PC-9 (cell line): ENCODE results near the gene BUD13. TPM values are rescaled to one million over a fixed set of nuclear protein-coding genes. Genes with fewer than 3 reads are reported as not detected.

Source experiments
- BruUV-seq: library from RNA; stranded (reverse); fragments of 400-500 nt; replicated peaks from 2 replicates; lab custom pipeline; 2021; lab: Mats Ljungman, UMichigan
- CTCF ChIA-PET: fragments of 300-600 bp; sonication (Branson Sonifier 250); formaldehyde crosslinking; loops from one replicate; lab custom pipeline; 2022; ENCODE audit warnings: antibody characterized with exemption; lab: Charles Lee
- POLR2A ChIA-PET: fragments of 300-600 bp; sonication (Branson Sonifier 250); formaldehyde crosslinking; loops from one replicate; lab custom pipeline; 2022; ENCODE audit warnings: antibody characterized with exemption; ENCODE audit not compliant: unreplicated experiment; lab: Charles Lee
- DNase-seq, 2 experiments: peaks; one replicate each; pipeline versions ENCODE4 v3.0.0 to v3.0.0-alpha.2; 2015 to 2022; ENCODE audit warnings: mixed read lengths in 1 of 2
- H2AFZ ChIP-seq: fragments of 200-600 bp; sonication (generic); 2 replicates; pipeline ENCODE4 v1.8.1; 2017; ENCODE audit warnings: antibody characterized with exemption
- H3F3A ChIP-seq: fragments of 200-600 bp; sonication (generic); 2 replicates; pipeline ENCODE4 v1.8.1; 2017; ENCODE audit warnings: antibody characterized with exemption, mild to moderate bottlenecking, low read depth; ENCODE audit not compliant: insufficient read depth
- H3K27ac ChIP-seq: fragments of 200-600 bp; sonication (generic); 2 replicates; pipeline ENCODE4 v1.6.1; 2016; ENCODE audit warnings: mixed run types
- H3K27me3 ChIP-seq: fragments of 200-600 bp; sonication (generic); 2 replicates; pipeline ENCODE4 v1.6.1; 2016; ENCODE audit warnings: low read depth, mixed run types; ENCODE audit not compliant: insufficient read depth
- H3K36me3 ChIP-seq: fragments of 200-600 bp; sonication (generic); 2 replicates; pipeline ENCODE4 v1.6.1; 2016; ENCODE audit warnings: low read depth, mixed run types
- H3K4me1 ChIP-seq: fragments of 200-600 bp; sonication (generic); replicated peaks from 2 replicates; pipeline ENCODE4 v1.6.1; 2016; ENCODE audit warnings: mixed run types; ENCODE audit not compliant: insufficient read depth
- H3K4me2 ChIP-seq: fragments of 200-600 bp; sonication (generic); 2 replicates; pipeline ENCODE4 v1.6.1; 2017; ENCODE audit warnings: mixed run types
- H3K4me3 ChIP-seq: fragments of 200-600 bp; sonication (generic); 2 replicates; pipeline ENCODE4 v1.6.1; 2016; ENCODE audit warnings: mixed run types
- H3K79me2 ChIP-seq: fragments of 200-600 bp; sonication (generic); 2 replicates; pipeline ENCODE4 v1.6.1; 2017; ENCODE audit warnings: low read depth, mixed run types
- H3K9me2 ChIP-seq: fragments of 200-600 bp; sonication (generic); 2 replicates; pipeline ENCODE4 v1.8.1; 2017; ENCODE audit warnings: mild to moderate bottlenecking; ENCODE audit not compliant: insufficient read depth
- H3K9me3 ChIP-seq: fragments of 200-600 bp; sonication (generic); 2 replicates; pipeline ENCODE4 v1.8.1; 2016; ENCODE audit warnings: low read depth; ENCODE audit not compliant: insufficient read depth
- H4K20me1 ChIP-seq: fragments of 200-600 bp; sonication (generic); 2 replicates; pipeline ENCODE4 v1.8.1; 2017; ENCODE audit not compliant: insufficient read depth
- CTCF ChIP-seq: fragments of 200-600 bp; sonication (generic); conservative IDR thresholded peaks from 2 replicates; pipeline ENCODE4 v1.6.1; 2017; ENCODE audit warnings: mixed run types, antibody characterized with exemption, mild to moderate bottlenecking, moderate library complexity
- EZH2 ChIP-seq: fragments of 200-600 bp; sonication (generic); IDR thresholded peaks from 2 replicates; pipeline ENCODE4 v1.8.0; 2017; ENCODE audit warnings: antibody characterized with exemption, low read depth
- intact Hi-C: fragments of 100-400 bp; cut with micrococcal nuclease; formaldehyde crosslinking; loops from one replicate; pipeline ENCODE4 v1.10.0; 2022; ENCODE audit not compliant: unreplicated experiment
- total RNA-seq: library from RNA; stranded (reverse); gene quantifications from 2 replicates; pipeline ENCODE4 v1.2.3, GENCODE V29; 2021

BUD13 gene
- total RNA-seq, 1 experiment from 2014 or later: 16.4 TPM

- Histone ChIP-seq H3K4me3 (no peak overlapping the region), H2AFZ (no peak overlapping the region), H3K4me2 (no peak overlapping the region), H3K27me3 (peaks cover 61% of the 10 kb centered on the region), H3K9me3 (no peaks in the 10 kb centered on the region), H3K4me1 (no peaks in the 10 kb centered on the region), H3K9me2 (no peaks in the 10 kb centered on the region), H3F3A (no peaks in the 10 kb centered on the region), H4K20me1 (0 out of 2 replicates have a peak, but pooled peaks cover 3% of the 10 kb centered on the region), H3K27ac (no peak overlapping the region), H3K79me2 (no peaks in the 10 kb centered on the region), H3K36me3 (no peaks in the 10 kb centered on the region)
- TF ChIP-seq CTCF: no peak
- no peak for TF ChIP-seq EZH2
- peak in 1 of 2 experiments; percentile 17 for DNase-seq
- intact Hi-C loops: loop anchor here (5.0 kb wide), 1 partner anchor 376 kb away; no protein-coding TSS in a partner anchor
- ChIA-PET CTCF (no interaction called here), POLR2A (no interaction called here)
- no TSS peak for BruUV-seq
Observed at GRCh38 chr11:116731097-116731761, 41.6 kb downstream of the BUD13 start.

DNA sequence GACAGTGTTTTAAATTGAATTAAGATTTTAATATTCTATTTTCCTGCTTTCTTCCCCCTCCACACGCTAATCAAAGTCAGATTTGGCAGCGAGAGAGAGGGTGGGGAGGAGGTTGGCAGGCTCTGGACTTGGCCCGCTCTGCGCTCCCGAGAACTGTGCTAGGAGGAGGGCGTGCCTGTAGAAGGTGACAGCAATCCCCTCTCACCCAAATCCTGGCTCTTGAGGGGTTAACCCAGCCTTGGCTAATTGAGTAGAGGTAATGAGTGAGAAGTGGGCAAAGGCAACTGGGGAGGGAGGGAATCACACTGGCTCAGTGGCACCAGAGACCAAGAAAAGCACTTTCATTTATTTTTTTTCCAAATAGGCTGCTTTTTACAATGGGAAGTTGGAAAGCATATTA lies 42.2 kb downstream of the BUD13 start:
- intact Hi-C loops: loop anchor here (5.0 kb wide), 1 partner anchor 377 kb away; no protein-coding TSS in a partner anchor
- no peak for DNase-seq
- Histone ChIP-seq H3K4me3 (no peak overlapping the region), H3K4me2 (no peak overlapping the region), H3K79me2 (no peaks in the 10 kb centered on the region), H2AFZ (no peak overlapping the region), H4K20me1 (0 out of 2 replicates have a peak, but pooled peaks cover 3% of the 10 kb centered on the region), H3K27me3 (peaks cover 65% of the 10 kb centered on the region), H3K9me3 (no peaks in the 10 kb centered on the region), H3K9me2 (no peaks in the 10 kb centered on the region), H3K4me1 (no peaks in the 10 kb centered on the region), H3K27ac (no peak overlapping the region), H3K36me3 (no peaks in the 10 kb centered on the region), H3F3A (no peaks in the 10 kb centered on the region)
- ChIA-PET CTCF (no interaction called here), POLR2A (no interaction called here)
- no TSS peak for BruUV-seq
- TF ChIP-seq EZH2 (no peak), CTCF (no peak)

DNA sequence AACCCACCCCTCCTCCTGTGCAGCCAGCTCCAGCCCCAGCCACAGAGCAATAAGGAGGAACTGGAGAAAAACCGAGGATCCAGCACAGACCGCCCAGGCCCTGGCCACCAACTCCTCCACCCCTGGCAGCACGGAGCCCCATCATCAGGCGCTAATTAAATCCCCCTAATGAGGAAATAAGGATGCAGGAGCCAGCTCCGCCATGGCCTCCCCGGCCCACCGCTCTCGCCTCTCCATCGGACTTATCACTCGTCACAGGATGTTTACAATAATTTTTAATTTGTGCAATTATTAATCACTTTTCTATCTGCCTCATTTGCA lies 42.6 kb downstream of the BUD13 start:
- no peak for DNase-seq
- Histone ChIP-seq H3K9me2 (no peaks in the 10 kb centered on the region), H3K79me2 (no peaks in the 10 kb centered on the region), H3K4me3 (no peak overlapping the region), H3K27ac (no peak overlapping the region), H3K36me3 (no peaks in the 10 kb centered on the region), H3K4me1 (no peaks in the 10 kb centered on the region), H3K9me3 (no peaks in the 10 kb centered on the region), H3F3A (no peaks in the 10 kb centered on the region), H3K27me3 (peaks cover 69% of the 10 kb centered on the region), H2AFZ (no peak overlapping the region), H3K4me2 (no peak overlapping the region), H4K20me1 (0 out of 2 replicates have a peak, but pooled peaks cover 3% of the 10 kb centered on the region)
- intact Hi-C loops: loop anchor here (5.0 kb wide), 1 partner anchor 377 kb away; no protein-coding TSS in a partner anchor
- no TSS peak for BruUV-seq
- ChIA-PET CTCF (no interaction called here), POLR2A (no interaction called here)
- no peak for TF ChIP-seq EZH2
- TF ChIP-seq CTCF: no peak
